ENCODE measurements around the gene ZNF385D.
"Not testable (repeated sequence)": the region's sequence is repeated elsewhere in the genome, so short reads cannot be mapped to it uniquely, and the experiment has no call there.

Gene ZNF385D

GRCh38 chr3:21520106-21520963 lies 230.7 kb downstream of the ZNF385D start:
- DNase-seq (ENCODE audit: low read depth in 3 of 3): no peak

GRCh38 chr3:21517184-21517583 lies 233.8 kb downstream of the ZNF385D start:
- DNase-seq (ENCODE audit: low read depth in 3 of 3): no peak

GRCh38 chr3:21515417-21515816 lies 235.6 kb downstream of the ZNF385D start:
- DNase-seq (ENCODE audit: low read depth in 3 of 3): no peak

- DNase-seq (ENCODE audit: low read depth in 3 of 3): no peak
Observed at GRCh38 chr3:21509731-21510470, 241.1 kb downstream of the ZNF385D start.

GRCh38 chr3:21508246-21508645 lies 242.8 kb downstream of the ZNF385D start:
- DNase-seq (ENCODE audit: low read depth in 3 of 3): no peak

GRCh38 chr3:21505711-21506460 lies 245.1 kb downstream of the ZNF385D start:
- no peak for DNase-seq (ENCODE audit: low read depth in 3 of 3)

- DNase-seq (ENCODE audit: low read depth in 3 of 3): no peak
Observed at GRCh38 chr3:21502656-21503055, 248.4 kb downstream of the ZNF385D start.

- DNase-seq (ENCODE audit: low read depth in 3 of 3): no peak
Observed at GRCh38 chr3:21500834-21501233, 250.2 kb downstream of the ZNF385D start.

GRCh38 chr3:21490671-21491070 lies 260.3 kb downstream of the ZNF385D start:
- DNase-seq (ENCODE audit: low read depth in 3 of 3): not testable (repeated sequence)

- no peak for DNase-seq (ENCODE audit: low read depth in 3 of 3)
Observed at GRCh38 chr3:21487520-21487919, 263.5 kb downstream of the ZNF385D start.

- not testable (repeated sequence) for DNase-seq (ENCODE audit: low read depth in 3 of 3)
Observed at GRCh38 chr3:21486024-21486935, 264.7 kb downstream of the ZNF385D start.

- DNase-seq (ENCODE audit: low read depth in 3 of 3): no peak
Observed at GRCh38 chr3:21484828-21485144, 266.2 kb downstream of the ZNF385D start.

- DNase-seq (ENCODE audit: low read depth in 3 of 3): no peak
Observed at GRCh38 chr3:21484057-21484827, 266.8 kb downstream of the ZNF385D start.

- DNase-seq (ENCODE audit: low read depth in 3 of 3): no peak
Observed at GRCh38 chr3:21481991-21482390, 269.0 kb downstream of the ZNF385D start.

GRCh38 chr3:21477541-21478288 lies 273.3 kb downstream of the ZNF385D start:
- DNase-seq (ENCODE audit: low read depth in 3 of 3): no peak

- no peak for DNase-seq (ENCODE audit: low read depth in 3 of 3)
Observed at GRCh38 chr3:21466476-21466875, 284.5 kb downstream of the ZNF385D start.

GRCh38 chr3:21464746-21465145 lies 286.3 kb downstream of the ZNF385D start:
- no peak for DNase-seq (ENCODE audit: low read depth in 3 of 3)

GRCh38 chr3:21463319-21463718 lies 287.7 kb downstream of the ZNF385D start:
- no peak for DNase-seq (ENCODE audit: low read depth in 3 of 3)

GRCh38 chr3:21462141-21462540 lies 288.9 kb downstream of the ZNF385D start:
- no peak for DNase-seq (ENCODE audit: low read depth in 3 of 3)

GRCh38 chr3:21457084-21457483 lies 293.9 kb downstream of the ZNF385D start:
- no peak for DNase-seq (ENCODE audit: low read depth in 3 of 3)
